Measurements from ENCODE around the gene CACNA1H. TPM values are rescaled to one million over a fixed set of nuclear protein-coding genes. Genes with fewer than 3 reads are reported as not detected.
"Not testable (repeated sequence)": the region's sequence is repeated elsewhere in the genome, so short reads cannot be mapped to it uniquely, and the experiment has no call there.

Gene CACNA1H
- total RNA-seq, 1 donor from 2014 or later = 1.3 TPM

- DNase-seq (ENCODE audit: extremely low read depth, low read depth, low spot score) = not testable (repeated sequence)
Measured at GRCh38 chr16:1241081-1241480, 88.2 kb downstream of the CACNA1H start.

- DNase-seq (ENCODE audit: extremely low read depth, low read depth, low spot score) = not testable (repeated sequence)
Measured at GRCh38 chr16:1243363-1243762, 90.5 kb downstream of the CACNA1H start.

- not testable (repeated sequence) for DNase-seq (ENCODE audit: extremely low read depth, low read depth, low spot score)
Measured at GRCh38 chr16:1243907-1244850, 91.3 kb downstream of the CACNA1H start.

- DNase-seq (ENCODE audit: extremely low read depth, low read depth, low spot score) = no peak
Measured at GRCh38 chr16:1244881-1245280, 92.0 kb downstream of the CACNA1H start.

- DNase-seq (ENCODE audit: extremely low read depth, low read depth, low spot score) = no peak
Measured at GRCh38 chr16:1245452-1246020, 92.6 kb downstream of the CACNA1H start.

- not testable (repeated sequence) for DNase-seq (ENCODE audit: extremely low read depth, low read depth, low spot score)
Measured at GRCh38 chr16:1247903-1248537, 95.1 kb downstream of the CACNA1H start.

GRCh38 chr16:1249031-1249755, 96.3 kb downstream of the CACNA1H start:
- not testable (repeated sequence) for DNase-seq (ENCODE audit: extremely low read depth, low read depth, low spot score)

GRCh38 chr16:1253701-1254364, 100.9 kb downstream of the CACNA1H start:
- not testable (repeated sequence) for DNase-seq (ENCODE audit: extremely low read depth, low read depth, low spot score)

GRCh38 chr16:1254821-1255220, 101.9 kb downstream of the CACNA1H start:
- not testable (repeated sequence) for DNase-seq (ENCODE audit: extremely low read depth, low read depth, low spot score)

- not testable (repeated sequence) for DNase-seq (ENCODE audit: extremely low read depth, low read depth, low spot score)
Measured at GRCh38 chr16:1255276-1256122, 102.6 kb downstream of the CACNA1H start, which contains the start of gene TPSD1. Gene TPSD1 (plus strand): TSS chr16:1256069. CDS start chr16:1256281, 212 bp downstream.

- not testable (repeated sequence) for DNase-seq (ENCODE audit: extremely low read depth, low read depth, low spot score)
Measured at GRCh38 chr16:1256296-1256873, 103.5 kb downstream of the CACNA1H start.

GRCh38 chr16:1256874-1257322, 104.0 kb downstream of the CACNA1H start:
- DNase-seq (ENCODE audit: extremely low read depth, low read depth, low spot score) = no peak

GRCh38 chr16:1257561-1258224, 104.8 kb downstream of the CACNA1H start:
- DNase-seq (ENCODE audit: extremely low read depth, low read depth, low spot score) = no peak

GRCh38 chr16:1258225-1258600, 105.3 kb downstream of the CACNA1H start:
- no peak for DNase-seq (ENCODE audit: extremely low read depth, low read depth, low spot score)

GRCh38 chr16:1258906-1259759, 106.2 kb downstream of the CACNA1H start:
- DNase-seq (ENCODE audit: extremely low read depth, low read depth, low spot score) = no peak

GRCh38 chr16:1259760-1260068, 106.8 kb downstream of the CACNA1H start:
- no peak for DNase-seq (ENCODE audit: extremely low read depth, low read depth, low spot score)

- no peak for DNase-seq (ENCODE audit: extremely low read depth, low read depth, low spot score)
Measured at GRCh38 chr16:1260101-1260680, 107.3 kb downstream of the CACNA1H start.
